GM23248 (cell line): ENCODE data around the gene STK31.

Experiments used
- EZH2 ChIP-seq: fragments of 200-600 bp; sonication (generic); IDR thresholded peaks from 2 replicates; pipeline ENCODE4 v1.6.1; 2018; ENCODE audit warnings: antibody characterized with exemption, mild to moderate bottlenecking; ENCODE audit not compliant: insufficient read depth, poor library complexity, severe bottlenecking
- EZH2phosphoT487 ChIP-seq: fragments of 200-600 bp; sonication (generic); IDR thresholded peaks from 2 replicates; pipeline ENCODE4 v1.6.1; 2018; ENCODE audit warnings: antibody characterized with exemption, moderate library complexity, mild to moderate bottlenecking, low read depth; ENCODE audit not compliant: insufficient read depth

- TF ChIP-seq EZH2phosphoT487: no peak
- TF ChIP-seq EZH2: no peak
Observed at GRCh38 chr7:23852988-23853387, 143.0 kb downstream of the STK31 start.
